GM12878 (cell line): Measurements from ENCODE around the gene PIR. TPM values are rescaled to one million over a fixed set of nuclear protein-coding genes. Genes with fewer than 3 reads are reported as not detected.

Experiments used
- ATAC-seq: fragments of 200-7000 bp; cut with Tn5 transposase; 3 replicates; pipeline ENCODE4 v1.9.1; 2020; ENCODE audit warnings: mild to moderate bottlenecking, moderate library complexity
- BruUV-seq: library from RNA; stranded (reverse); fragments of 400-500 nt; replicated peaks from 2 replicates; lab custom pipeline; 2021; lab: Mats Ljungman, UMichigan
- CTCF ChIA-PET: fragments of 300-600 bp; sonication (Branson Sonifier 250); formaldehyde crosslinking; extraction: SDS; loops from one replicate; lab custom pipeline; 2021; ENCODE audit warnings: inconsistent platforms; lab: Yijun Ruan, JAX
- POLR2A ChIA-PET: fragments of 350-600 bp; formaldehyde crosslinking; extraction: SDS; loops from one replicate; lab custom pipeline; 2021; ENCODE audit warnings: inconsistent platforms; lab: Charles Lee
- RAD21 ChIA-PET: fragments of 300-600 bp; sonication (Branson Sonifier 250); formaldehyde crosslinking; loops from one replicate; lab custom pipeline; 2023; ENCODE audit warnings: antibody characterized with exemption; ENCODE audit not compliant: unreplicated experiment; lab: Charles Lee
- SMC1A ChIA-PET: fragments of 300-600 bp; sonication (Branson Sonifier 250); formaldehyde crosslinking; loops from one replicate; lab custom pipeline; 2023; ENCODE audit not compliant: unreplicated experiment, uncharacterized antibody; lab: Charles Lee
- DNase-seq: peaks from one replicate; pipeline ENCODE4 v3.0.0-alpha.2; 2011; ENCODE audit warnings: low read depth, low spot score
- FAIRE-seq: peaks from 3 replicates; lab custom pipeline; 2011; peaks lifted over from hg19 to GRCh38; lab: Jason Lieb, UNC
- H2AFZ ChIP-seq: 2 replicates; pipeline ENCODE4 v1.6.0; 2011; ENCODE audit warnings: low read depth, low read length, control low read depth; ENCODE audit not compliant: control insufficient read depth
- H3K27ac ChIP-seq: 2 replicates; pipeline ENCODE4 v1.5.1; 2011; ENCODE audit warnings: control low read depth; ENCODE audit not compliant: control insufficient read depth, insufficient read depth
- H3K27me3 ChIP-seq, 2 experiments: replicated peaks in 1 of 2; 2 replicates each; pipeline versions ENCODE4 v1.6.0 to v1.6.1; 2011; ENCODE audit warnings: low read length in 1 of 2; ENCODE audit not compliant: control insufficient read depth in 2 of 2, insufficient read depth in 2 of 2
- H3K36me3 ChIP-seq, 2 experiments: 2 replicates each; pipeline ENCODE4 v1.5.1; 2011; ENCODE audit warnings: low read length in 1 of 2; ENCODE audit not compliant: control insufficient read depth in 2 of 2, insufficient read depth in 2 of 2
- H3K4me1 ChIP-seq: 2 replicates; pipeline ENCODE4 v1.6.1; 2011; ENCODE audit warnings: mild to moderate bottlenecking, low read length, moderate library complexity, mixed read lengths; ENCODE audit not compliant: control insufficient read depth, insufficient read depth
- H3K4me2 ChIP-seq: 2 replicates; pipeline ENCODE4 v1.6.0; 2011; ENCODE audit warnings: control low read depth; ENCODE audit not compliant: control insufficient read depth, insufficient read depth
- H3K4me3 ChIP-seq: fragments of 200-600 bp; sonication (generic); 2 replicates; pipeline ENCODE4 v1.5.1; 2016
- H3K79me2 ChIP-seq: 2 replicates; pipeline ENCODE4 v1.6.0; 2011; ENCODE audit warnings: low read length; ENCODE audit not compliant: control insufficient read depth, insufficient read depth
- H3K9ac ChIP-seq: 2 replicates; pipeline ENCODE4 v1.8.0; 2011; ENCODE audit warnings: low read length, control low read depth, mixed read lengths; ENCODE audit not compliant: control insufficient read depth, insufficient read depth
- H3K9me3 ChIP-seq: replicated peaks from 3 replicates; pipeline ENCODE4 v1.5.1; 2011; ENCODE audit warnings: mild to moderate bottlenecking, low read length; ENCODE audit not compliant: control insufficient read depth, insufficient read depth
- H4K20me1 ChIP-seq: 2 replicates; pipeline ENCODE4 v1.6.0; 2011; ENCODE audit not compliant: control insufficient read depth, insufficient read depth
- BCL3 ChIP-seq: IDR thresholded peaks from 2 replicates; pipeline ENCODE4 v1.6.1; 2011; ENCODE audit warnings: borderline replicate concordance, low read depth, mild to moderate bottlenecking, moderate library complexity, low read length; ENCODE audit not compliant: insufficient read depth, poor library complexity, severe bottlenecking
- CHD1 ChIP-seq: IDR thresholded peaks from 2 replicates; pipeline ENCODE4 v1.6.1; 2012; ENCODE audit warnings: low read depth, low read length, improper control_type of control experiment
- CREB1 ChIP-seq: IDR thresholded peaks from 2 replicates; pipeline ENCODE4 v1.6.1; 2012; ENCODE audit warnings: low read depth, mild to moderate bottlenecking, inconsistent platforms
- CTCF ChIP-seq, 3 experiments: IDR thresholded peaks in 2 of 3; conservative IDR thresholded peaks in 1 of 3; 2 replicates each; pipeline ENCODE4 v1.5.1; 2011; ENCODE audit warnings: low read depth in 3 of 3, low read length in 3 of 3, mild to moderate bottlenecking in 3 of 3, control low read depth in 2 of 3, moderate library complexity in 2 of 3, inconsistent platforms in 1 of 3, mixed read lengths in 1 of 3; ENCODE audit not compliant: control insufficient read depth in 2 of 3, insufficient read depth in 1 of 3; ENCODE audit errors: extremely low read depth in 1 of 3
- EED ChIP-seq: sonication (generic); IDR thresholded peaks from 2 replicates; pipeline ENCODE4 v1.6.1; 2016; ENCODE audit warnings: antibody characterized with exemption, low read depth
- JUNB ChIP-seq: IDR thresholded peaks from 2 replicates; pipeline ENCODE4 v1.6.1; 2016; ENCODE audit warnings: antibody characterized with exemption, mild to moderate bottlenecking
- MAX ChIP-seq: IDR thresholded peaks from 2 replicates; pipeline ENCODE4 v1.6.1; 2012; ENCODE audit warnings: low read depth, low read length, improper control_type of control experiment
- POLR2AphosphoS2 ChIP-seq: IDR thresholded peaks from 2 replicates; pipeline ENCODE4 v1.6.1; 2011; ENCODE audit warnings: low read depth, mild to moderate bottlenecking, low read length, improper control_type of control experiment, moderate library complexity
- SMAD1 ChIP-seq: fragments of 450-650 bp; IDR thresholded peaks from 2 replicates; pipeline ENCODE4 v1.6.1; 2018; ENCODE audit warnings: mild to moderate bottlenecking, low read depth; ENCODE audit not compliant: partially characterized antibody
- SUPT20H ChIP-seq: IDR thresholded peaks from 2 replicates; pipeline ENCODE4 v1.6.1; 2011; ENCODE audit warnings: low read depth, mild to moderate bottlenecking, low read length, moderate library complexity, borderline replicate concordance; ENCODE audit not compliant: control insufficient read depth
- TAF1 ChIP-seq: IDR thresholded peaks from 2 replicates; pipeline ENCODE4 v1.6.1; 2011; ENCODE audit warnings: mild to moderate bottlenecking, low read depth, low read length, borderline replicate concordance
- WGBS: methylation state at CpG from one replicate; pipeline ENCODE4 v1.1.6; 2016; ENCODE audit warnings: low lambda C conversion rate; ENCODE audit not compliant: insufficient replicate concordance, insufficient coverage; ENCODE audit errors: missing lambda C conversion rate; 5-methylcytosine and 5-hydroxymethylcytosine counted together
- in situ Hi-C: fragments of 300-500 bp; cut with MboI; formaldehyde crosslinking; loops from 9 replicates; pipeline ENCODE4 v1.14.3; 2018; ENCODE audit warnings: mixed read lengths
- intact Hi-C: fragments of 100-400 bp; cut with micrococcal nuclease; formaldehyde crosslinking; loops from one replicate; pipeline ENCODE4 v1.14.2; 2022; ENCODE audit not compliant: unreplicated experiment
- polyA plus RNA-seq, 11 experiments: library from polyadenylated mRNA; depleted of rRNA in 4 of 11; unstranded in 6 of 11; stranded (reverse) in 5 of 11; fragments of >200 nt; fragmentation: Nextera tagmentation in 4 of 11; fragmentation: Illumina TruSeq in 1 of 11; extraction: Ambion mirVana in 4 of 11; extraction: Trizol in 1 of 11; gene quantifications; 1 replicate in 1 of 11; 2 replicates in 10 of 11; pipeline versions ENCODE4 v1.2.1 to v1.2.3, GENCODE V29; 2011 to 2016; ENCODE audit warnings: inconsistent platforms in 2 of 11, missing spikeins in 2 of 11, low read depth in 1 of 11
- total RNA-seq, 4 experiments: library from RNA; depleted of rRNA in 3 of 4; stranded (reverse); fragments of >200 nt in 3 of 4; fragmentation: Illumina TruSeq in 1 of 4; extraction: Trizol in 1 of 4; gene quantifications; 2 replicates each; pipeline versions ENCODE4 v1.2.1 to v1.2.3, GENCODE V29; 2013 to 2021
- TF ChIP-seq, protein P1 (sequence below): fragments of 450-650 bp; conservative IDR thresholded peaks from 2 replicates; pipeline ENCODE4 v1.6.1; 2017; ENCODE audit warnings: mild to moderate bottlenecking, moderate library complexity

PIR gene
- total and polyA plus RNA-seq, 10 of the 15 experiments (the other 5 are each of a cell fraction or from before 2014, with no cell fraction given) = 3.8 to 16.5 (median 7.3) TPM

DNA sequence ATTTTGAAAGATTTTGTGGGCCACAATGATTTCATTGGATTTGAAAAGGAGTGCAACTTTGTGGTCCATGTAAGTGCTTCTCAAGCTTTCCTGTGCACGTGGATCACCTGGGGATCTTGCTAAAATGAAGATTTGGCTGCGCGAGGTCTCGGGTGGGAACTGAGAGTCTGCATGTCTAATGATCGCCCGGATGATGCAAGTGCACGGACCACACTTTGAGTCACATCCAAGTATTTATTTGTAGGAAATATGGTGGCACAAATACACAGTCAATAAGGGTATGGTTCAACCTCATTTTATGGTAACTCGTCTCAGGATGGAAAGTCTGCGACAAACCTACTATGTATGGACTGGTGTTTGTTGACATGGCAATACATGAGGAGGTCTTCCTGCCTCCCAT lies 8.4 kb upstream of the PIR start:
- no peak overlapping the region for H3K9ac ChIP-seq
- H3K4me1 ChIP-seq = no peaks in the 10 kb centered on the region
- no peak for FAIRE-seq
- H3K27ac ChIP-seq = no peak overlapping the region
- ChIA-PET CTCF (interaction anchor here (1.4 to 3.9 kb wide), 2 partner anchors 15 to 63 kb away, joined by 5 to 16 read pairs; no protein-coding TSS in a partner anchor), POLR2A (no interaction called here), SMC1A (interaction anchor here (0.6 to 1.7 kb wide), 5 partner anchors 15 to 169 kb away, joined by 3 to 4 read pairs (median 3); no protein-coding TSS in a partner anchor), RAD21 (interaction anchor here (1.2 kb wide), 1 partner anchor 8 kb away, joined by 3 read pairs; the partner anchor contains the start of gene PIR)
- ATAC-seq = no peak
- no peak overlapping the region for H2AFZ ChIP-seq
- H3K9me3 ChIP-seq = no peaks in the 10 kb centered on the region
- no TSS peak for BruUV-seq
- no peaks in the 10 kb centered on the region for H4K20me1 ChIP-seq
- H3K79me2 ChIP-seq = no peaks in the 10 kb centered on the region
- 66% methylated on average over 9 of the region's 9 CpGs for WGBS
- no peaks in the 10 kb centered on the region; a peak in 1 of 4 replicates for H3K27me3 ChIP-seq
- intact Hi-C loops = no loop called here
- TF ChIP-seq BCL3 (no peak), JUNB (no peak), CTCF (IDR thresholded peaks at IDR 0.05 in 2 of 3, conservative IDR thresholded peaks at IDR 0.05 in 1 of 3; ENCODE audit: control insufficient read depth in 2 of 3, extremely low read depth in 1 of 3, insufficient read depth in 1 of 3, low read depth in 3 of 3, low read length in 3 of 3) (no peak), SUPT20H (no peak), POLR2AphosphoS2 (no peak), CHD1 (no peak), SMAD1 (no peak), TAF1 (no peak), CREB1 (no peak), MAX (no peak), EED (no peak)
- TF ChIP-seq, protein P1, sequence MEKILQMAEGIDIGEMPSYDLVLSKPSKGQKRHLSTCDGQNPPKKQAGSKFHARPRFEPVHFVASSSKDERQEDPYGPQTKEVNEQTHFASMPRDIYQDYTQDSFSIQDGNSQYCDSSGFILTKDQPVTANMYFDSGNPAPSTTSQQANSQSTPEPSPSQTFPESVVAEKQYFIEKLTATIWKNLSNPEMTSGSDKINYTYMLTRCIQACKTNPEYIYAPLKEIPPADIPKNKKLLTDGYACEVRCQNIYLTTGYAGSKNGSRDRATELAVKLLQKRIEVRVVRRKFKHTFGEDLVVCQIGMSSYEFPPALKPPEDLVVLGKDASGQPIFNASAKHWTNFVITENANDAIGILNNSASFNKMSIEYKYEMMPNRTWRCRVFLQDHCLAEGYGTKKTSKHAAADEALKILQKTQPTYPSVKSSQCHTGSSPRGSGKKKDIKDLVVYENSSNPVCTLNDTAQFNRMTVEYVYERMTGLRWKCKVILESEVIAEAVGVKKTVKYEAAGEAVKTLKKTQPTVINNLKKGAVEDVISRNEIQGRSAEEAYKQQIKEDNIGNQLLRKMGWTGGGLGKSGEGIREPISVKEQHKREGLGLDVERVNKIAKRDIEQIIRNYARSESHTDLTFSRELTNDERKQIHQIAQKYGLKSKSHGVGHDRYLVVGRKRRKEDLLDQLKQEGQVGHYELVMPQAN = no peak
- in situ Hi-C loops = no loop called here
- no peak overlapping the region for H3K4me3 ChIP-seq
- no peak for DNase-seq
- H3K36me3 ChIP-seq = no peaks in the 10 kb centered on the region
- no peak overlapping the region for H3K4me2 ChIP-seq
